OCI-LY1 (cell line): ENCODE data around the gene LCORL.

Experiments used
- CTCF ChIP-seq: fragments of 200-600 bp; sonication (generic), shearing (Covaris generic); IDR thresholded peaks from 2 replicates; pipeline ENCODE4 v1.5.1; 2017; ENCODE audit warnings: mild to moderate bottlenecking, antibody characterized with exemption, low read length, moderate library complexity, mixed read lengths
- EZH2 ChIP-seq: fragments of 200-600 bp; sonication (generic), shearing (Covaris generic); IDR thresholded peaks from 2 replicates; pipeline ENCODE4 v1.8.0; 2017; ENCODE audit warnings: borderline replicate concordance, mixed run types, mild to moderate bottlenecking, antibody characterized with exemption, low read length, moderate library complexity, mixed read lengths

- TF ChIP-seq CTCF (no peak), EZH2 (no peak)
Measured at GRCh38 chr4:18041114-18041513, 19.6 kb upstream of the LCORL start.
